Left colon (tissue), 2 donors: ENCODE measurements around the gene NR4A3. TPM values are rescaled to one million over a fixed set of nuclear protein-coding genes. Genes with fewer than 3 reads are reported as not detected.
"Not testable (repeated sequence)": the region's sequence is repeated elsewhere in the genome, so short reads cannot be mapped to it uniquely, and the experiment has no call there.

ENCODE experiments used
- ATAC-seq: fragments of 200-7000 bp; cut with Tn5 transposase; one replicate; pipeline ENCODE4 v1.9.1; 2020; ENCODE audit warnings: mild to moderate bottlenecking, moderate library complexity
- DNase-seq, 2 donors: peaks; one replicate each; pipeline ENCODE4 v3.0.0-alpha.2; 2020
- intact Hi-C, 2 donors: fragments of 100-400 bp; cut with DNase I in 1 of 2; cut with micrococcal nuclease in 1 of 2; formaldehyde crosslinking; loops; one replicate each; pipeline versions ENCODE4 v1.11.2 to v1.14.0; 2022; cut with DNase I, micrococcal nuclease
- total RNA-seq, 2 donors: library from RNA; stranded (reverse); fragmentation: NEBNext Ultra II Directional; extraction: Animal tissue kit (Norgen Biotek cat#: 25700); gene quantifications; one replicate each; pipeline ENCODE4 v1.2.1, GENCODE V29; 2021
- donor health status: DM: no; HTN: no; CAD: no.
- donor health status: DM: yes; HTN: yes; CAD: no.

NR4A3 gene
- total RNA-seq, 2 donors from 2014 or later, result 0.61 to 3.8 TPM

GRCh38 chr9:99827244-99827643 lies 5.6 kb downstream of the NR4A3 start:
- intact Hi-C loops, result no loop called here
- ATAC-seq (no peak), DNase-seq (no peak)

DNA sequence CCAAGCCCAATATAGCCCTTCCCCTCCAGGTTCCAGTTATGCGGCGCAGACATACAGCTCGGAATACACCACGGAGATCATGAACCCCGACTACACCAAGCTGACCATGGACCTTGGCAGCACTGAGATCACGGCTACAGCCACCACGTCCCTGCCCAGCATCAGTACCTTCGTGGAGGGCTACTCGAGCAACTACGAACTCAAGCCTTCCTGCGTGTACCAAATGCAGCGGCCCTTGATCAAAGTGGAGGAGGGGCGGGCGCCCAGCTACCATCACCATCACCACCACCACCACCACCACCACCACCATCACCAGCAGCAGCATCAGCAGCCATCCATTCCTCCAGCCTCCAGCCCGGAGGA lies 6.3 kb downstream of the NR4A3 start:
- intact Hi-C loops, result no loop called here
- no peak for ATAC-seq

GRCh38 chr9:99828417-99829176 lies 6.9 kb downstream of the NR4A3 start:
- ATAC-seq, result peak; percentile 40
- intact Hi-C loops, result no loop called here
- no peak for DNase-seq

More for the DNA sequence above, 6.3 kb downstream of the NR4A3 start:
- DNase-seq, result no peak

GRCh38 chr9:99831857-99832557 lies 10.3 kb downstream of the NR4A3 start:
- no peak for ATAC-seq
- no peak for DNase-seq
- intact Hi-C loops, result no loop called here

DNA sequence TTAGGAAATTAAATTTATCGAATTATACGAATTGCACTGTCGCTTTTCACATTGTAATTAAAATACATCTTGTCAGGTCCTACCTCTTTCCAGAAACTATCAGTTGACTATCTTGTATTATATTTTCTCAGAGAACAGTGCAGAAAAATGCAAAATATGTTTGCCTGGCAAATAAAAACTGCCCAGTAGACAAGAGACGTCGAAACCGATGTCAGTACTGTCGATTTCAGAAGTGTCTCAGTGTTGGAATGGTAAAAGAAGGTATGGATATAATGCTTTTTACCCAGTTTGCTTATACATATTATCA lies 10.8 kb downstream of the NR4A3 start:
- DNase-seq, result no peak
- intact Hi-C loops, result no loop called here
- no peak for ATAC-seq

DNA sequence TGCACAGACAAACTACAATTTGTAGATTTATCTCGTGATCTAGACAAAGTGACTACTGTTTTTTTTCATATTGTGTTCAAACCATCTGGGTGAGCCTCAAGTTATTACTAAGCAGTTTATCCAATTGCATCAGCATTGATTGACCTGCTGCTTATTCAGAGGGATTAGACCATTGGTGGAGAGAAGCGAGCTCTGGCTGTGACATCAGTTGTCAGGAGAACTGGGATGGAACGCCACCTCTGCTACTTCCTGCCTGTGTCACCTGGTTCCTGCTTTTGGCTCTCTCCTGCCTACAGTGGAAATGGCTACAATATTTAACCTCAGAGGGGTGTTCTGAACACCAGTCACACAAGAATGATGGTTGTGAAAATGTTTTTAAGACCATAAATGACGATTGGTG lies 12.1 kb downstream of the NR4A3 start:
- ATAC-seq, result no peak
- intact Hi-C loops, result no loop called here
- no peak for DNase-seq

DNA sequence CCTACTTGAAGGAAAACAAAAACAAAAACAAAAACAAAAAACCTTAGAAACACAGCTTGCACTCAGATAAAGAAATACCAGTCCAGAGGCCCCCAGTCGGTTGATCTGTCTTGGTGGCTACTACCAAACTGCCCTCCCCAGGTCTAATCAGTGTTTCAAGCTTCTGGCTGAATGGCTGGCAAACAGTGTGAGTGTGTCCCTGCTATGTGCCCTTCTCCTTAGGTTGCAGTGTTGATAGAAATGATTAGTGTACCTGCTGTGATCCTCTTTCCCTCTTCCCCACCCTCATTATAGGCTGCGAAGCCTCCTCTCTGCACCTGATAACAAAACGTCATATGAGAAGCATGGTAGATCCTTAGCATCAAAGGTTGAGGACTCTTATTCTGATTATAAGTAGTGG lies 12.8 kb downstream of the NR4A3 start:
- DNase-seq (no peak), ATAC-seq (no peak)
- intact Hi-C loops, result no loop called here

DNA sequence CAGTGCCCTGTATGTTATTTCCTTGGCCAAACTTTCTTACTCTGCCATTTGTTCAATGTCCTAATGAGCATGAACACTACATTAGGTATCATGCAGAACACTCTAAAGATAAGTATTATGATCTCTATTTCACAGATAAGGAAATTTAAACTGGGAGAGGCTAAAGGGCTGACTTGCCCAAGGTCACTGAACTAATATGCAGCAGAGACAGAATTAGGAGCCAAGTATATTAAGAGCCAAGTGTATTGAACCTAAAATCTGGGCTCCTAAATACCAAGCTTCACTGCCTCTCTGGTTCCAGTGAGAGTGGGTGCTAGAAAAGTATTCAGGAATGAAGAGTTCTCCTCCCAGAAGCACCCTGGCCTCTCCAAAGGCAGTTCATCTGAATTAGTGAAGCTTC lies 13.5 kb downstream of the NR4A3 start:
- ATAC-seq (no peak), DNase-seq (no peak)
- intact Hi-C loops, result no loop called here

DNA sequence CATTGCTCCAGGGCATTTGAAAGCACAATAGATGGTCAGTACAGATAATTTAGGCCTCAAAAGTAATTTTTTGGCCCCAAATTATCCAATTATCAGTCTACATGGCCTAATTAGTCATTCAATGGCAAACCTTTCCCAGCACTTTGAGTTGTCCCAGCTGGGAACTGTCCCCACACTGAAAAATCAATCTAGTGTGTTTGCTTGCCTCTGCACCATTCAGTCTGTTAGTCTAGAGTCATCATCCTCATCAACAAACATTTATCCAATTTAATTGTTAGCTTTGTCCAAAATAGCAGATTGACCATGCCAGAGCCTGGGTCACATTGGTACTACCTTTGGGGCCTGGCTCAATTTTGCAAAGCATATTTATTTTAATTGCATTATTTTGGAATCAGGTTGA lies 13.9 kb downstream of the NR4A3 start:
- intact Hi-C loops, result no loop called here
- no peak for DNase-seq
- ATAC-seq, result no peak

- DNase-seq, result no peak
- intact Hi-C loops, result no loop called here
- ATAC-seq, result no peak
Observed at GRCh38 chr9:99840072-99840471, 18.4 kb downstream of the NR4A3 start.

GRCh38 chr9:99845063-99845462 lies 23.4 kb downstream of the NR4A3 start:
- intact Hi-C loops, result no loop called here
- ATAC-seq, result no peak

GRCh38 chr9:99848447-99848846 lies 26.8 kb downstream of the NR4A3 start:
- intact Hi-C loops, result no loop called here
- no peak for DNase-seq
- ATAC-seq, result no peak

More at GRCh38 chr9:99845063-99845462, 23.4 kb downstream of the NR4A3 start:
- no peak for DNase-seq

GRCh38 chr9:99850736-99851499 lies 29.2 kb downstream of the NR4A3 start:
- ATAC-seq (no peak), DNase-seq (no peak)
- intact Hi-C loops, result no loop called here

- no peak for ATAC-seq
- intact Hi-C loops, result no loop called here
Observed at GRCh38 chr9:99851500-99851822, 29.8 kb downstream of the NR4A3 start.

GRCh38 chr9:99852617-99853016 lies 30.9 kb downstream of the NR4A3 start:
- intact Hi-C loops, result no loop called here
- no peak for ATAC-seq
- no peak for DNase-seq

More at GRCh38 chr9:99851500-99851822, 29.8 kb downstream of the NR4A3 start:
- DNase-seq, result no peak

GRCh38 chr9:99855467-99856176 lies 33.9 kb downstream of the NR4A3 start:
- no peak for DNase-seq
- no peak for ATAC-seq
- intact Hi-C loops, result no loop called here

DNA sequence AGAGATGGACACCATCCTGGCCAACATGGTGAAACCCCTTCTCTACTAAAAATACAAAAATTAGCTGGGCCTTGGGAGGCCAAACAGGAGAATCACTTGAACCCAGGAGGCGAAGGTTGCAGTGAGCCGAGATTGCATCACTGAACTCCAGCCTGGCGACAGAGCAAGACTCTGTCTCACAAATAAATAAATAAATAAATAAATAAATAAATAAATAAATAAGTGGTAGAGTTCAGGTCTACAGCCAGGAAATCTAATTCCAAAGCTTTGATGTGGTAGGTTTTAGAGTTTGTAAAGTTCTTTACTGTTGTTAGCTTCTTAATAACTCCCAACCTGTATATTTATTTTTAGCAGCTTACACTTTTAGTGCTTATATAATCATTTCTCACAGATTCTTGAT lies 35.9 kb downstream of the NR4A3 start:
- ATAC-seq, intact Hi-C loops, DNase-seq: not testable (repeated sequence)

DNA sequence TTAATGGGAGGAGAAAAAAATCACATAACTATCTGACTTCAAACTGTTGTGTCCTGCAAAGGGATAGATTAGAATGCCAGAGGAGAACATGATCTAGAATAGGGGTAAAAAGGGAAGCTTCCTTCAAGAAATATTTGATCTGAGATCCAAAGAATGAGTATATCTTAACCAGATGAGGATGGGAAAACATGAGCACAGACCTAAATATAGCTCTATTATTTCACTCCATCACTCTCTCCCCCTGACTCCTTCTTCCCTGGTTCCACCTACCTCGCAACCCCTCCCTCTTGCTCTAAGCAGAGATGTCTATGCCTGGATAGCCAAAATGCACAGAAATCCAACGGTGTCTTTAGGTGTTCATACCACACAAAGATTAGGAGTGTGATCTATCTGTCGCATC lies 36.4 kb downstream of the NR4A3 start:
- intact Hi-C loops, result no loop called here
- ATAC-seq, result no peak
- DNase-seq, result no peak

- ATAC-seq (no peak), DNase-seq (no peak)
- intact Hi-C loops, result no loop called here
Observed at GRCh38 chr9:99859243-99859980, 37.7 kb downstream of the NR4A3 start.
